Heart left ventricle (tissue), 16 donors: ENCODE measurements around the gene CYTH1. TPM values are rescaled to one million over a fixed set of nuclear protein-coding genes. Genes with fewer than 3 reads are reported as not detected.
A peak's percentile ranks its signal among the peaks of the same experiment; 100 is the strongest.

Experiments
- ATAC-seq, 4 donors: fragments of 200-7000 bp; cut with Tn5 transposase; one replicate each; pipeline ENCODE4 v1.9.1; 2020 to 2022; ENCODE audit warnings: moderate library complexity in 4 of 4, mild to moderate bottlenecking in 3 of 4, moderate number of reproducible peaks in 1 of 4
- DNase-seq, 5 donors: peaks; one replicate each; pipeline ENCODE4 v3.0.0-alpha.2; 2020
- H3K27ac ChIP-seq, 12 donors: fragments of 200-600 bp; sonication (generic) in 4 of 12; one replicate each; pipeline versions ENCODE4 v1.5.0 to v1.8.0; 2016 to 2022; ENCODE audit warnings: mild to moderate bottlenecking in 2 of 12
- H3K27me3 ChIP-seq, 9 donors: fragments of 200-600 bp; sonication (generic) in 2 of 9; one replicate each; pipeline versions ENCODE4 v1.5.1 to v1.8.0; 2016 to 2022; ENCODE audit warnings: mild to moderate bottlenecking in 3 of 9
- H3K36me3 ChIP-seq, 9 donors: fragments of 200-600 bp; sonication (generic) in 2 of 9; one replicate each; pipeline versions ENCODE4 v1.5.0 to v1.8.0; 2018 to 2022; ENCODE audit warnings: mild to moderate bottlenecking in 2 of 9
- H3K4me1 ChIP-seq, 12 donors: fragments of 200-600 bp; sonication (generic) in 4 of 12; one replicate each; pipeline versions ENCODE4 v1.5.0 to v1.8.0; 2016 to 2022; ENCODE audit warnings: mild to moderate bottlenecking in 3 of 12
- H3K4me3 ChIP-seq, 12 donors: fragments of 200-600 bp; sonication (generic) in 4 of 12; one replicate each; pipeline versions ENCODE4 v1.5.0 to v1.8.0; 2017 to 2022; ENCODE audit warnings: mild to moderate bottlenecking in 9 of 12, moderate library complexity in 4 of 12
- H3K9me3 ChIP-seq, 12 donors: fragments of 200-600 bp; sonication (generic) in 4 of 12; one replicate each; pipeline versions ENCODE4 v1.5.0 to v1.8.0; 2016 to 2022; ENCODE audit warnings: mild to moderate bottlenecking in 1 of 12
- CTCF ChIP-seq, 12 donors: fragments of 200-600 bp; sonication (generic) in 4 of 12; IDR thresholded peaks; one replicate each; pipeline versions ENCODE4 v1.5.0 to v1.8.0; 2018 to 2022; ENCODE audit warnings: antibody characterized with exemption in 12 of 12, mild to moderate bottlenecking in 5 of 12
- POLR2A ChIP-seq, 2 donors: fragments of 450-650 bp; IDR thresholded peaks; one replicate each; pipeline ENCODE4 v1.6.1; 2017; ENCODE audit warnings: antibody characterized with exemption in 2 of 2, mild to moderate bottlenecking in 2 of 2, moderate library complexity in 2 of 2
- WGBS, 4 donors: extraction: QIAGEN DNeasy Blood & Tissue Kit in 2 of 4; methylation state at CpG; one replicate each; pipeline versions ENCODE4 v1.1.5 to v1.1.7; 2013 to 2018; 5-methylcytosine and 5-hydroxymethylcytosine counted together
- intact Hi-C, 10 donors: fragments of 100-400 bp; cut with DNase I; formaldehyde crosslinking; loops; one replicate each; pipeline versions ENCODE4 v1.11.1 to v1.14.2; 2022
- polyA plus RNA-seq, 2 donors: library from polyadenylated mRNA; stranded (reverse); fragments of 200-250 nt; gene quantifications; one replicate each; pipeline ENCODE4 v1.2.3, GENCODE V29; 2013
- total RNA-seq, 9 donors: library from RNA; depleted of rRNA in 2 of 9; stranded (reverse); fragments of >200 nt in 2 of 9; fragmentation: NEBNext Ultra II Directional in 3 of 9; extraction: Animal tissue kit (Norgen Biotek cat#: 25700) in 3 of 9; gene quantifications; one replicate each; pipeline versions ENCODE4 v1.1.0 to v1.2.4, GENCODE V29; 2016 to 2023
- donor health status: ischemic (EF 13 %, LVEDD 7.1; RV severe dilation, severe dysfunction).
- donor health status: healthy with polysubstance abuse.
- donor health status: DM: no; HTN: yes; CAD: no.
- donor health status: DM: no; HTN: no; CAD: no.
- donor health status: ischemic (EF 25% LVEDD 6.9; RV normal size, moderate dysfunction).
- donor health status: ischemic (EF 25% LVEDD 5.7; RV mildly dilated, moderate dysfunction).
- donor health status: healthy.
- donor health status: DM: yes; HTN: yes; CAD: no.
- donor health status: ischemic (EF 35%, LVEDD 5.7; RV mildly dilated, moderate dysfunction).
- donor health status: nonischemic (EF 11% LVEDD 7.7; RV severe dilation, severe dysfunction).
- donor health status: DM: yes; HTN: yes; CAD: no.
- donor health status: PGD.
- donor health status: ischemic (EF 29% LVEDD 5.4; RV normal size, mild dysfunction).
- donor health status: nonischemic (EF 23%, LVEDD 6.1; RV moderate dilation, normal function).

Gene CYTH1
- total and polyA plus RNA-seq, 11 donors: 20.0 to 59.1 (median 30.9) TPM

- 44 to 52% (median 49%) methylated on average over 4 of the region's 4 CpGs for WGBS, 4 donors
- no peak for DNase-seq
- Histone ChIP-seq H3K27ac (peak overlapping the region in 1 of 12 donors; percentile 38), H3K36me3 (no peaks in the 10 kb centered on the region), H3K9me3 (peaks cover 0 to 2% (median 0%) of the 10 kb centered on the region in 12 donors), H3K4me1 (peaks cover 0 to 97% (median 26%) of the 10 kb centered on the region in 12 donors), H3K27me3 (no peaks in the 10 kb centered on the region), H3K4me3 (no peak overlapping the region)
- intact Hi-C loops: no loop called here
- ATAC-seq: no peak
- TF ChIP-seq POLR2A (IDR thresholded peaks at IDR 0.05) (no peak), CTCF (IDR thresholded peaks at IDR 0.05) (no peak)
These were observed 14.3 kb downstream of the CYTH1 start for GRCh38 chr17:78767806-78768205.

GRCh38 chr17:78766743-78767294 lies 15.3 kb downstream of the CYTH1 start:
- Histone ChIP-seq H3K27me3 (no peaks in the 10 kb centered on the region), H3K36me3 (no peaks in the 10 kb centered on the region), H3K4me1 (peaks cover 0 to 97% (median 31%) of the 10 kb centered on the region in 12 donors), H3K27ac (peak overlapping the region in 2 of 12 donors; percentile 0 to 13), H3K4me3 (no peak overlapping the region), H3K9me3 (peaks cover 0 to 6% (median 0%) of the 10 kb centered on the region in 12 donors)
- DNase-seq (no peak), ATAC-seq (no peak)
- 80 to 86% (median 81%) methylated on average over 5 of the region's 5 CpGs for WGBS, 4 donors
- TF ChIP-seq POLR2A (IDR thresholded peaks at IDR 0.05): no peak
- intact Hi-C loops: no loop called here

- WGBS, 4 donors: 73 to 83% (median 80%) methylated on average over 2 of the region's 2 CpGs
- H3K36me3 ChIP-seq: no peaks in the 10 kb centered on the region
- H3K27me3 ChIP-seq: no peaks in the 10 kb centered on the region
- intact Hi-C loops: no loop called here
- no peak for DNase-seq
- peaks cover 0 to 97% (median 32%) of the 10 kb centered on the region in 12 donors for H3K4me1 ChIP-seq
- H3K27ac ChIP-seq: peak overlapping the region in 1 of 12 donors; percentile 0
- ATAC-seq: no peak
- H3K9me3 ChIP-seq: peaks cover 0 to 6% (median 0%) of the 10 kb centered on the region in 12 donors
- TF ChIP-seq CTCF (IDR thresholded peaks at IDR 0.05) (no peak), POLR2A (IDR thresholded peaks at IDR 0.05) (no peak)
- no peak overlapping the region for H3K4me3 ChIP-seq
These were observed 15.8 kb downstream of the CYTH1 start for GRCh38 chr17:78766225-78766624.

- no peaks in the 10 kb centered on the region for H3K27me3 ChIP-seq
- TF ChIP-seq CTCF (IDR thresholded peaks at IDR 0.05) (no peak), POLR2A (IDR thresholded peaks at IDR 0.05) (no peak)
- ATAC-seq (no peak), DNase-seq (no peak)
- H3K4me3 ChIP-seq: no peak overlapping the region
- 59 to 78% (median 65%) methylated on average over 3 of the region's 3 CpGs for WGBS, 4 donors
- H3K9me3 ChIP-seq: peaks cover 0 to 6% (median 0%) of the 10 kb centered on the region in 12 donors
- H3K27ac ChIP-seq: no peak overlapping the region
- no peaks in the 10 kb centered on the region for H3K36me3 ChIP-seq
- intact Hi-C loops: no loop called here
- H3K4me1 ChIP-seq: peaks cover 0 to 97% (median 33%) of the 10 kb centered on the region in 12 donors
These were observed 16.3 kb downstream of the CYTH1 start for GRCh38 chr17:78765821-78766220.

GRCh38 chr17:78764871-78765270 lies 17.2 kb downstream of the CYTH1 start:
- no peaks in the 10 kb centered on the region for H3K36me3 ChIP-seq
- H3K4me3 ChIP-seq: no peak overlapping the region
- peaks cover 0 to 97% (median 35%) of the 10 kb centered on the region in 12 donors for H3K4me1 ChIP-seq
- TF ChIP-seq CTCF (IDR thresholded peaks at IDR 0.05): no peak
- no peak for TF ChIP-seq POLR2A (IDR thresholded peaks at IDR 0.05)
- peaks cover 0 to 6% (median 0%) of the 10 kb centered on the region in 12 donors for H3K9me3 ChIP-seq
- ATAC-seq (no peak), DNase-seq (no peak)
- intact Hi-C loops: no loop called here
- no peaks in the 10 kb centered on the region for H3K27me3 ChIP-seq
- no peak overlapping the region for H3K27ac ChIP-seq
- 88 to 91% (median 90%) methylated on average over 8 of the region's 8 CpGs for WGBS, 4 donors
